ENCODE results near the gene BYSL. TPM values are rescaled to one million over a fixed set of nuclear protein-coding genes. Genes with fewer than 3 reads are reported as not detected.

BYSL gene
- total and polyA plus RNA-seq, 2 experiments from 2014 or later: 20.7 to 28.5 TPM

- peaks cover 24% of the 10 kb centered on the region for H3K4me1 ChIP-seq (ENCODE audit: insufficient read depth)
- H3K9me2 ChIP-seq (replicated peaks; ENCODE audit: insufficient read depth): no peaks in the 10 kb centered on the region
- peaks cover 32% of the 10 kb centered on the region for H3K79me2 ChIP-seq
- H3K4me2 ChIP-seq: peak overlapping the region; percentile 97
- H2AFZ ChIP-seq: no peak overlapping the region
- H3K27ac ChIP-seq: no peak overlapping the region
- 58% methylated on average over 2 of the region's 2 CpGs for WGBS (ENCODE audit: low lambda C conversion rate, missing lambda C conversion rate)
- peaks cover 5% of the 10 kb centered on the region for H4K20me1 ChIP-seq (ENCODE audit: insufficient read depth, poor library complexity, severe bottlenecking)
- no peaks in the 10 kb centered on the region for H3K27me3 ChIP-seq
- no peak for TF ChIP-seq CTCF (IDR thresholded peaks at IDR 0.05; ENCODE audit: poor library complexity)
- no peak for TF ChIP-seq EZH2 (IDR thresholded peaks at IDR 0.05; ENCODE audit: borderline replicate concordance)
- TF ChIP-seq EZH2phosphoT487 (IDR thresholded peaks at IDR 0.05; ENCODE audit: low read depth, severe bottlenecking, unreplicated experiment): no peak
- no peaks in the 10 kb centered on the region for H3K9me3 ChIP-seq (ENCODE audit: low read depth)
- no peaks in the 10 kb centered on the region for H3K36me3 ChIP-seq (replicated peaks; ENCODE audit: insufficient read depth, low read depth)
- DNase-seq (ENCODE audit: low spot score): no peak
- H3K4me3 ChIP-seq: no peak overlapping the region
Observed at GRCh38 chr6:41937472-41937860, 16.2 kb downstream of the BYSL start.

- Histone ChIP-seq H3K9me2 (replicated peaks; ENCODE audit: insufficient read depth) (no peaks in the 10 kb centered on the region), H3K4me2 (peak overlapping the region; percentile 97), H3K36me3 (replicated peaks; ENCODE audit: insufficient read depth, low read depth) (no peaks in the 10 kb centered on the region), H3K4me1 (ENCODE audit: insufficient read depth) (peaks cover 24% of the 10 kb centered on the region), H3K27me3 (no peaks in the 10 kb centered on the region), H3K79me2 (peaks cover 32% of the 10 kb centered on the region), H3K9me3 (ENCODE audit: low read depth) (no peaks in the 10 kb centered on the region), H4K20me1 (ENCODE audit: insufficient read depth, poor library complexity, severe bottlenecking) (peaks cover 5% of the 10 kb centered on the region), H3K27ac (peak overlapping the region; percentile 91), H3K4me3 (no peak overlapping the region), H2AFZ (no peak overlapping the region)
- TF ChIP-seq EZH2 (IDR thresholded peaks at IDR 0.05; ENCODE audit: borderline replicate concordance) (no peak), CTCF (IDR thresholded peaks at IDR 0.05; ENCODE audit: poor library complexity) (no peak), EZH2phosphoT487 (IDR thresholded peaks at IDR 0.05; ENCODE audit: low read depth, severe bottlenecking, unreplicated experiment) (no peak)
- DNase-seq (ENCODE audit: low spot score): no peak
- 76% methylated on average over 4 of the region's 4 CpGs for WGBS (ENCODE audit: low lambda C conversion rate, missing lambda C conversion rate)
Observed at GRCh38 chr6:41937861-41938574, 16.7 kb downstream of the BYSL start.

- Histone ChIP-seq H4K20me1 (ENCODE audit: insufficient read depth, poor library complexity, severe bottlenecking) (peaks cover 5% of the 10 kb centered on the region), H3K9me3 (ENCODE audit: low read depth) (no peaks in the 10 kb centered on the region)
Observed at GRCh38 chr6:41938590-41939175, 17.4 kb downstream of the BYSL start.

More at GRCh38 chr6:41938590-41939175, 17.4 kb downstream of the BYSL start:
- no peak for TF ChIP-seq EZH2 (IDR thresholded peaks at IDR 0.05; ENCODE audit: borderline replicate concordance)
- no peak for TF ChIP-seq EZH2phosphoT487 (IDR thresholded peaks at IDR 0.05; ENCODE audit: low read depth, severe bottlenecking, unreplicated experiment)
- TF ChIP-seq CTCF (IDR thresholded peaks at IDR 0.05; ENCODE audit: poor library complexity): no peak
- H3K36me3 ChIP-seq (replicated peaks; ENCODE audit: insufficient read depth, low read depth): no peaks in the 10 kb centered on the region
- 81% methylated on average over 5 of the region's 5 CpGs for WGBS (ENCODE audit: low lambda C conversion rate, missing lambda C conversion rate)
- H3K9me2 ChIP-seq (replicated peaks; ENCODE audit: insufficient read depth): no peaks in the 10 kb centered on the region
- no peak overlapping the region for H3K4me3 ChIP-seq
- H3K27me3 ChIP-seq: no peaks in the 10 kb centered on the region
- peak overlapping the region; percentile 97 for H3K4me2 ChIP-seq
- H2AFZ ChIP-seq: no peak overlapping the region
- H3K4me1 ChIP-seq (ENCODE audit: insufficient read depth): peaks cover 24% of the 10 kb centered on the region
- peak overlapping the region; percentile 91 for H3K27ac ChIP-seq
- no peak for DNase-seq (ENCODE audit: low spot score)
- H3K79me2 ChIP-seq: peaks cover 32% of the 10 kb centered on the region
